H9 (cell line): ENCODE results near the gene DHDDS. TPM values are rescaled to one million over a fixed set of nuclear protein-coding genes. Genes with fewer than 3 reads are reported as not detected.

Experiments used
- DNase-seq: peaks from one replicate; pipeline ENCODE4 v3.0.0-alpha.2; 2017
- H2AFZ ChIP-seq: one replicate; pipeline ENCODE4 v1.6.1; 2013; ENCODE audit warnings: mild to moderate bottlenecking, low read length, control low read depth, moderate library complexity
- H2AK5ac ChIP-seq: 2 replicates; pipeline ENCODE4 v1.6.1; 2013; ENCODE audit warnings: low read length, control low read depth, mixed read lengths; ENCODE audit not compliant: insufficient read length
- H2BK120ac ChIP-seq: one replicate; pipeline ENCODE4 v1.6.1; 2013; ENCODE audit warnings: low read depth, mild to moderate bottlenecking, low read length, control low read depth, inconsistent platforms; ENCODE audit not compliant: poor library complexity, severe bottlenecking
- H2BK12ac ChIP-seq: 2 replicates; pipeline ENCODE4 v1.6.1; 2013; ENCODE audit warnings: low read length, control low read depth, mixed read lengths, low read depth; ENCODE audit not compliant: insufficient read length
- H2BK15ac ChIP-seq: 2 replicates; pipeline ENCODE4 v1.6.1; 2013; ENCODE audit warnings: low read depth, low read length, control low read depth
- H2BK20ac ChIP-seq: one replicate; pipeline ENCODE4 v1.6.1; 2013; ENCODE audit warnings: low read depth, mild to moderate bottlenecking, low read length, control low read depth, inconsistent platforms; ENCODE audit not compliant: poor library complexity, severe bottlenecking
- H2BK5ac ChIP-seq: 2 replicates; pipeline ENCODE4 v1.6.1; 2013; ENCODE audit warnings: low read length, control low read depth, mixed read lengths; ENCODE audit not compliant: insufficient read length
- H3K14ac ChIP-seq: 2 replicates; pipeline ENCODE4 v1.6.1; 2013; ENCODE audit warnings: low read length, control low read depth; ENCODE audit not compliant: insufficient read depth
- H3K18ac ChIP-seq: 2 replicates; pipeline ENCODE4 v1.6.1; 2013; ENCODE audit warnings: low read depth, mild to moderate bottlenecking, mixed read lengths, low read length, control low read depth; ENCODE audit not compliant: insufficient read length
- H3K23ac ChIP-seq: 2 replicates; pipeline ENCODE4 v1.6.1; 2013; ENCODE audit warnings: low read length, control low read depth, mixed read lengths, low read depth; ENCODE audit not compliant: insufficient read length
- H3K23me2 ChIP-seq: 2 replicates; pipeline ENCODE4 v1.6.1; 2013; ENCODE audit warnings: low read depth, mild to moderate bottlenecking, mixed read lengths, low read length, control low read depth; ENCODE audit not compliant: insufficient read length, poor library complexity, severe bottlenecking
- H3K27ac ChIP-seq: 2 replicates; pipeline ENCODE4 v1.5.1; 2013; ENCODE audit warnings: low read length, control low read depth, mixed read lengths, low read depth; ENCODE audit not compliant: insufficient read length
- H3K27me3 ChIP-seq: 2 replicates; pipeline ENCODE4 v1.6.1; 2013; ENCODE audit warnings: low read length, control low read depth, inconsistent platforms; ENCODE audit not compliant: insufficient read depth
- H3K4ac ChIP-seq: 2 replicates; pipeline ENCODE4 v1.6.1; 2013; ENCODE audit warnings: low read depth, mild to moderate bottlenecking, control low read depth, inconsistent platforms, low read length, moderate library complexity
- H3K4me1 ChIP-seq: 2 replicates; pipeline ENCODE4 v1.6.1; 2013; ENCODE audit warnings: low read length, control low read depth, inconsistent platforms; ENCODE audit not compliant: insufficient read depth
- H3K4me2 ChIP-seq: 2 replicates; pipeline ENCODE4 v1.6.1; 2013; ENCODE audit warnings: low read length, control low read depth, mixed read lengths; ENCODE audit not compliant: insufficient read length, insufficient read depth
- H3K56ac ChIP-seq: 2 replicates; pipeline ENCODE4 v1.6.1; 2013; ENCODE audit warnings: low read depth, mild to moderate bottlenecking, mixed read lengths, low read length, control low read depth; ENCODE audit not compliant: insufficient read length
- H3K79me1 ChIP-seq: 2 replicates; pipeline ENCODE4 v1.6.1; 2013; ENCODE audit warnings: low read depth, mild to moderate bottlenecking, moderate library complexity, low read length, control low read depth, inconsistent platforms; ENCODE audit not compliant: insufficient read depth, poor library complexity, severe bottlenecking
- H3K79me2 ChIP-seq: 2 replicates; pipeline ENCODE4 v1.6.1; 2013; ENCODE audit warnings: low read length, control low read depth, inconsistent platforms; ENCODE audit not compliant: insufficient read depth
- H3K9ac ChIP-seq: 2 replicates; pipeline ENCODE4 v1.6.1; 2013; ENCODE audit warnings: low read length, control low read depth, mixed read lengths; ENCODE audit not compliant: insufficient read length; ENCODE audit errors: extremely low read depth
- H3K9me3 ChIP-seq: one replicate; pipeline ENCODE4 v1.6.1; 2013; ENCODE audit warnings: low read depth, low read length, inconsistent platforms; ENCODE audit not compliant: control insufficient read depth
- H3T11ph ChIP-seq: one replicate; pipeline ENCODE4 v1.6.1; 2013; ENCODE audit warnings: mild to moderate bottlenecking, low read length, control low read depth, inconsistent platforms
- H4K20me1 ChIP-seq: one replicate; pipeline ENCODE4 v1.6.1; 2013; ENCODE audit not compliant: control insufficient read depth, insufficient read length, insufficient read depth
- H4K5ac ChIP-seq: 2 replicates; pipeline ENCODE4 v1.6.1; 2013; ENCODE audit warnings: low read depth, mild to moderate bottlenecking, mixed read lengths, low read length, control low read depth; ENCODE audit not compliant: insufficient read length
- H4K8ac ChIP-seq: replicated peaks from 2 replicates; pipeline ENCODE4 v1.6.1; 2013; ENCODE audit warnings: low read length, control low read depth, mixed read lengths, low read depth; ENCODE audit not compliant: insufficient read length
- H4K91ac ChIP-seq: 2 replicates; pipeline ENCODE4 v1.6.1; 2013; ENCODE audit warnings: low read depth, mild to moderate bottlenecking, moderate library complexity, mixed read lengths, low read length, control low read depth; ENCODE audit not compliant: insufficient read length
- H3K27ac Mint-ChIP-seq, 3 experiments: 2 replicates in 2 of 3; 3 replicates in 1 of 3; pipeline ENCODE4 v1.8.0; 2020 to 2021; ENCODE audit warnings: mixed read lengths in 3 of 3, mild to moderate bottlenecking in 1 of 3, moderate library complexity in 1 of 3
- H3K27me3 Mint-ChIP-seq: 2 replicates; pipeline ENCODE4 v1.8.0; 2021; ENCODE audit warnings: low read depth, mild to moderate bottlenecking, moderate library complexity, mixed read lengths
- H3K36me3 Mint-ChIP-seq, 3 experiments: 2 replicates in 2 of 3; 3 replicates in 1 of 3; pipeline ENCODE4 v1.8.0; 2020 to 2021; ENCODE audit warnings: low read depth in 3 of 3, mixed read lengths in 3 of 3; ENCODE audit not compliant: insufficient read depth in 1 of 3
- H3K4me1 Mint-ChIP-seq, 2 experiments: 2 replicates each; pipeline ENCODE4 v1.8.0; 2020; ENCODE audit warnings: mixed read lengths in 2 of 2
- H3K4me3 Mint-ChIP-seq, 2 experiments: 2 replicates in 1 of 2; 3 replicates in 1 of 2; pipeline ENCODE4 v1.8.0; 2020 to 2021; ENCODE audit warnings: mild to moderate bottlenecking in 2 of 2, mixed read lengths in 2 of 2, moderate library complexity in 1 of 2
- H3K9me3 Mint-ChIP-seq, 2 experiments: 2 replicates in 1 of 2; 3 replicates in 1 of 2; pipeline ENCODE4 v1.8.0; 2020; ENCODE audit warnings: mild to moderate bottlenecking in 2 of 2, mixed read lengths in 2 of 2, moderate library complexity in 1 of 2
- WGBS: extraction: QIAGEN DNeasy Blood & Tissue Kit; methylation state at CpG from one replicate; pipeline ENCODE4 v1.1.7; 2013; ENCODE audit warnings: missing lambda C conversion rate, low lambda C conversion rate, mixed read lengths; ENCODE audit not compliant: insufficient read length; ENCODE audit errors: extremely low coverage; 5-methylcytosine and 5-hydroxymethylcytosine counted together
- total RNA-seq: library from RNA; stranded (reverse); gene quantifications from 2 replicates; pipeline ENCODE4 v1.2.1, GENCODE V29; 2021
- TF ChIP-seq, protein P1 (sequence below): fragments of 200-600 bp; sonication (generic); conservative IDR thresholded peaks from 3 replicates; pipeline ENCODE4 v1.8.0; 2021; ENCODE audit warnings: antibody characterized with exemption, mild to moderate bottlenecking

Gene DHDDS
- total RNA-seq, 1 experiment from 2014 or later = 61.2 TPM

DNA sequence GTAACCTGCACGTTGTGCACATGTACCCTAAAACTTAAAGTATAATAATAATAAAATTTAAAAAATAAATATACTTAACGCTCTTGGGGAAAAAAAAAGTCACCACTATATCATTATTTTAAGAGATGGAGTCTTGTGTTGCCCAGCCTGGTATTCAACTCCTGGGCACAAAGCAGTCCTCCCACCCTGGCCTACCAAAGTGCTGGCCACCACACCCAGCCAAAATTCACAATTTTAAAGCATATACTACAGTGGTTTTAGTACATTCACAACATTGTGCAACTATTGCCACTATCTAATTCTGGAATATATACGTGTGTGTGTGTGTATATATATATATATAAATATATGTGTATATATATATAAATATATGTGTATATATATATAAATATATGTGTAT is 46.0 kb downstream of the DHDDS start:
- Histone ChIP-seq H2BK5ac (no peak overlapping the region), H3K56ac (no peak overlapping the region), H3K4ac (no peak overlapping the region), H4K5ac (no peak overlapping the region), H3K27me3 (no peaks in the 10 kb centered on the region), H4K20me1 (no peaks in the 10 kb centered on the region), H2BK12ac (no peak overlapping the region), H3K9me3 (no peaks in the 10 kb centered on the region), H3K9ac (no peak overlapping the region), H3K4me1 (no peaks in the 10 kb centered on the region; the same call in 1 of the 2 replicates), H3K27ac (no peak overlapping the region), H2BK120ac (no peak overlapping the region), H3K18ac (no peak overlapping the region), H3K4me2 (no peak overlapping the region), H2AFZ (no peak overlapping the region), H2BK15ac (no peak overlapping the region), H2AK5ac (no peak overlapping the region), H3T11ph (no peak overlapping the region), H3K79me1 (no peaks in the 10 kb centered on the region), H3K23me2 (no peaks in the 10 kb centered on the region), H4K8ac (no peak overlapping the region), H3K14ac (no peak overlapping the region), H3K79me2 (peaks cover 4% of the 10 kb centered on the region; the same call in 1 of the 2 replicates), H3K23ac (no peak overlapping the region), H2BK20ac (no peak overlapping the region), H4K91ac (no peak overlapping the region)
- Mint-ChIP-seq H3K27me3 (no peaks in the 10 kb centered on the region; the same call in 1 of the 2 replicates), H3K4me3 (no peak overlapping the region), H3K9me3 (no peaks in the 10 kb centered on the region), H3K4me1 (peaks cover 6 to 24% of the 10 kb centered on the region in 2 experiments; a peak in 3 of 4 replicates), H3K27ac (no peak overlapping the region), H3K36me3 (peaks cover 40 to 56% (median 51%) of the 10 kb centered on the region in 3 experiments; a peak in 6 of 7 replicates)
- no CpG with 5 or more reads among the region's 3 CpGs for WGBS
- no peak for DNase-seq
- TF ChIP-seq, protein P1, sequence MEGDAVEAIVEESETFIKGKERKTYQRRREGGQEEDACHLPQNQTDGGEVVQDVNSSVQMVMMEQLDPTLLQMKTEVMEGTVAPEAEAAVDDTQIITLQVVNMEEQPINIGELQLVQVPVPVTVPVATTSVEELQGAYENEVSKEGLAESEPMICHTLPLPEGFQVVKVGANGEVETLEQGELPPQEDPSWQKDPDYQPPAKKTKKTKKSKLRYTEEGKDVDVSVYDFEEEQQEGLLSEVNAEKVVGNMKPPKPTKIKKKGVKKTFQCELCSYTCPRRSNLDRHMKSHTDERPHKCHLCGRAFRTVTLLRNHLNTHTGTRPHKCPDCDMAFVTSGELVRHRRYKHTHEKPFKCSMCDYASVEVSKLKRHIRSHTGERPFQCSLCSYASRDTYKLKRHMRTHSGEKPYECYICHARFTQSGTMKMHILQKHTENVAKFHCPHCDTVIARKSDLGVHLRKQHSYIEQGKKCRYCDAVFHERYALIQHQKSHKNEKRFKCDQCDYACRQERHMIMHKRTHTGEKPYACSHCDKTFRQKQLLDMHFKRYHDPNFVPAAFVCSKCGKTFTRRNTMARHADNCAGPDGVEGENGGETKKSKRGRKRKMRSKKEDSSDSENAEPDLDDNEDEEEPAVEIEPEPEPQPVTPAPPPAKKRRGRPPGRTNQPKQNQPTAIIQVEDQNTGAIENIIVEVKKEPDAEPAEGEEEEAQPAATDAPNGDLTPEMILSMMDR = no peak
